CD4-positive, alpha-beta T cell treated with Interleukin-4 for 1 hour (primary cell): ENCODE data around the gene ACTR6.

ENCODE experiments used
- DNase-seq, 2 donors: peaks; one replicate each; pipeline ENCODE4 v3.0.0-alpha.2; 2020 to 2022

ACTR6 gene

GRCh38 chr12:100267603-100268281 is 67.1 kb downstream of the ACTR6 start:
- peak in 1 of 2 donors; percentile 36 for DNase-seq

- DNase-seq = no peak
Observed at GRCh38 chr12:100268835-100269564, 68.4 kb downstream of the ACTR6 start.

DNA sequence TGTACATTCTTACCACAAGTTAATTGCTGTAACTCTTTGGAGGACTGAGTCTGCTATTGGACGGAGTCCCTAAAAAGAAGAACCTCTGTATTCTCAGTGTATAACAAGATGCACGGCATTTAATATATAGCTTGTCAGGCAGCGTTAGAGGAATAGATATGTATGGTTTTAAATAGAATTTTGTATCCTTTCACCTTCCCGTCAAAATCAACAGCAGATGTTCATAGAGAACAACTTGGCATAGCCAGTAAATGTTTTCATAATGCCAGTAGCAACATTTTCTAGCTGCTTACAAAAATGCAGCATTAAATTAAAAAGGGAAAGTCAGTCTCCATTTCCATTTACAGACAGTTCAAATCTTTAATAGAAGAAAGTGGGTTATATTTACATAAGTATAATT is 73.2 kb downstream of the ACTR6 start:
- DNase-seq = no peak
